MM.1S (cell line): Measurements from ENCODE around the gene GAS7.

Experiments used
- EZH2 ChIP-seq: fragments of 300-600 bp; sonication (generic); optimal IDR thresholded peaks from 2 replicates; pipeline ENCODE3; 2017; ENCODE audit warnings: low read depth, mild to moderate bottlenecking, antibody characterized with exemption, low read length, mixed read lengths
- EZH2phosphoT487 ChIP-seq: fragments of 300-600 bp; sonication (generic); IDR thresholded peaks from 2 replicates; pipeline ENCODE4 v1.6.1; 2018; ENCODE audit warnings: antibody characterized with exemption, low read length
- TF ChIP-seq, protein P1 (sequence below): fragments of 300-600 bp; sonication (generic); IDR thresholded peaks from 2 replicates; pipeline ENCODE4 v1.5.1; 2016; ENCODE audit warnings: antibody characterized with exemption, low read length, mixed read lengths

- TF ChIP-seq, protein P1, sequence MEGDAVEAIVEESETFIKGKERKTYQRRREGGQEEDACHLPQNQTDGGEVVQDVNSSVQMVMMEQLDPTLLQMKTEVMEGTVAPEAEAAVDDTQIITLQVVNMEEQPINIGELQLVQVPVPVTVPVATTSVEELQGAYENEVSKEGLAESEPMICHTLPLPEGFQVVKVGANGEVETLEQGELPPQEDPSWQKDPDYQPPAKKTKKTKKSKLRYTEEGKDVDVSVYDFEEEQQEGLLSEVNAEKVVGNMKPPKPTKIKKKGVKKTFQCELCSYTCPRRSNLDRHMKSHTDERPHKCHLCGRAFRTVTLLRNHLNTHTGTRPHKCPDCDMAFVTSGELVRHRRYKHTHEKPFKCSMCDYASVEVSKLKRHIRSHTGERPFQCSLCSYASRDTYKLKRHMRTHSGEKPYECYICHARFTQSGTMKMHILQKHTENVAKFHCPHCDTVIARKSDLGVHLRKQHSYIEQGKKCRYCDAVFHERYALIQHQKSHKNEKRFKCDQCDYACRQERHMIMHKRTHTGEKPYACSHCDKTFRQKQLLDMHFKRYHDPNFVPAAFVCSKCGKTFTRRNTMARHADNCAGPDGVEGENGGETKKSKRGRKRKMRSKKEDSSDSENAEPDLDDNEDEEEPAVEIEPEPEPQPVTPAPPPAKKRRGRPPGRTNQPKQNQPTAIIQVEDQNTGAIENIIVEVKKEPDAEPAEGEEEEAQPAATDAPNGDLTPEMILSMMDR = no peak
- TF ChIP-seq EZH2 (no peak), EZH2phosphoT487 (no peak)
Observed at GRCh38 chr17:10081571-10082169, 116.7 kb downstream of the GAS7 start.
